GM19324 (cell line): ENCODE results near the gene PTCD2.
"Not testable (repeated sequence)": the region's sequence is repeated elsewhere in the genome, so short reads cannot be mapped to it uniquely, and the experiment has no call there.

ENCODE experiments used
- ATAC-seq: cut with Tn5 transposase; IDR thresholded peaks from one replicate; pipeline ENCODE4 v1.9.1; 2021; ENCODE audit warnings: mild to moderate bottlenecking, moderate library complexity; ENCODE audit not compliant: unreplicated experiment, low FRiP score

PTCD2 gene

GRCh38 chr5:72295539-72295938 is 24.6 kb upstream of the PTCD2 start:
- ATAC-seq = no peak

- no peak for ATAC-seq
These were observed 23.9 kb upstream of the PTCD2 start for GRCh38 chr5:72296256-72296655.

GRCh38 chr5:72298136-72298535 is 22.0 kb upstream of the PTCD2 start:
- ATAC-seq = peak; percentile 33

- no peak for ATAC-seq
These were observed 21.5 kb upstream of the PTCD2 start for GRCh38 chr5:72298711-72299110.

- ATAC-seq = no peak
These were observed 19.4 kb upstream of the PTCD2 start for GRCh38 chr5:72300590-72301339.

GRCh38 chr5:72301557-72301956 is 18.6 kb upstream of the PTCD2 start:
- ATAC-seq = peak; percentile 68

GRCh38 chr5:72302171-72302570 is 18.0 kb upstream of the PTCD2 start:
- no peak for ATAC-seq

- ATAC-seq = no peak
These were observed 14.7 kb upstream of the PTCD2 start for GRCh38 chr5:72305194-72306142.

GRCh38 chr5:72307573-72307967 is 12.6 kb upstream of the PTCD2 start:
- ATAC-seq = no peak

GRCh38 chr5:72307968-72308852 is 12.0 kb upstream of the PTCD2 start:
- peak; percentile 93 for ATAC-seq

- ATAC-seq = no peak
These were observed 11.4 kb upstream of the PTCD2 start for GRCh38 chr5:72308853-72309191.

- ATAC-seq = no peak
These were observed 7.0 kb upstream of the PTCD2 start for GRCh38 chr5:72313141-72313540.

GRCh38 chr5:72314571-72315172 is 5.5 kb upstream of the PTCD2 start:
- ATAC-seq = no peak

GRCh38 chr5:72319435-72319975 is 668 bp upstream of the PTCD2 start:
- not testable (repeated sequence) for ATAC-seq

- no peak for ATAC-seq
These were observed 4.1 kb downstream of the PTCD2 start for GRCh38 chr5:72324189-72324825.

- no peak for ATAC-seq
These were observed 5.6 kb downstream of the PTCD2 start for GRCh38 chr5:72325566-72326305.

GRCh38 chr5:72326306-72326649 is 6.1 kb downstream of the PTCD2 start:
- no peak for ATAC-seq

- no peak for ATAC-seq
These were observed 8.0 kb downstream of the PTCD2 start for GRCh38 chr5:72328172-72328571.

GRCh38 chr5:72330712-72331111 is 10.5 kb downstream of the PTCD2 start:
- no peak for ATAC-seq
